Spleen (tissue), 7 donors: Measurements from ENCODE around the gene RPL27A.

Source experiments
- CTCF ChIP-seq, 11 experiments: fragments of 200-600 bp in 7 of 11; fragments of 450-650 bp in 4 of 11; sonication (generic) in 4 of 11; IDR thresholded peaks in 8 of 11; conservative IDR thresholded peaks in 3 of 11; 1 replicate in 7 of 11; 2 replicates in 4 of 11; pipeline versions ENCODE4 v1.4.0 to v1.8.0; 2016 to 2021; ENCODE audit warnings: antibody characterized with exemption in 11 of 11, inconsistent platforms in 4 of 11, mild to moderate bottlenecking in 1 of 11
- POLR2A ChIP-seq, 3 donors: fragments of 450-650 bp; IDR thresholded peaks; one replicate each; pipeline ENCODE4 v1.5.1; 2017; ENCODE audit warnings: antibody characterized with exemption in 3 of 3, mild to moderate bottlenecking in 1 of 3
- POLR2AphosphoS5 ChIP-seq, 3 donors: sonication (generic); formaldehyde crosslinking; IDR thresholded peaks; one replicate each; pipeline ENCODE4 v1.5.1; 2017; ENCODE audit warnings: antibody characterized with exemption in 3 of 3
- donor health status: DM: no; HTN: no; CAD: no; lungs with moderate emphysema.
- donor health status: DM: no; HTN: no; CAD: no.
- donor health status: DM: no; HTN: no; CAD: no.

GRCh38 chr11:8685820-8686219 is 3.2 kb downstream of the RPL27A start:
- TF ChIP-seq CTCF (IDR thresholded peaks at IDR 0.05 in 8 of 11, conservative IDR thresholded peaks at IDR 0.05 in 3 of 11), result no peak
- TF ChIP-seq POLR2A (IDR thresholded peaks at IDR 0.05), result no peak
- no peak for TF ChIP-seq POLR2AphosphoS5 (IDR thresholded peaks at IDR 0.05)
